ENCODE measurements around the gene FAM50A.

FAM50A gene

GRCh38 chrX:154440623-154441357 is 3.2 kb upstream of the FAM50A start:
- no peaks in the 10 kb centered on the region; the same call in 1 of the 2 replicates for H3K4me1 ChIP-seq (ENCODE audit: insufficient read depth, low read length)
- H3K9me3 ChIP-seq (ENCODE audit: control insufficient read depth, insufficient read depth, low read length): no peaks in the 10 kb centered on the region
- no peak overlapping the region for H3K9ac ChIP-seq (ENCODE audit: low read depth, low read length)
- H3K36me3 ChIP-seq (ENCODE audit: insufficient read depth, low read length): peaks cover 9% of the 10 kb centered on the region; the same call in 1 of the 2 replicates

GRCh38 chrX:154441564-154441963 is 2.4 kb upstream of the FAM50A start:
- peaks cover 9% of the 10 kb centered on the region; the same call in 1 of the 2 replicates for H3K36me3 ChIP-seq (ENCODE audit: insufficient read depth, low read length)
- no peak overlapping the region for H3K9ac ChIP-seq (ENCODE audit: low read depth, low read length)
- H3K9me3 ChIP-seq (ENCODE audit: control insufficient read depth, insufficient read depth, low read length): no peaks in the 10 kb centered on the region
- H3K4me1 ChIP-seq (ENCODE audit: insufficient read depth, low read length): no peaks in the 10 kb centered on the region; the same call in 1 of the 2 replicates

GRCh38 chrX:154441984-154442707 is 1.8 kb upstream of the FAM50A start:
- no peaks in the 10 kb centered on the region for H3K9me3 ChIP-seq (ENCODE audit: control insufficient read depth, insufficient read depth, low read length)
- H3K4me1 ChIP-seq (ENCODE audit: insufficient read depth, low read length): no peaks in the 10 kb centered on the region; the same call in 1 of the 2 replicates
- no peak overlapping the region for H3K9ac ChIP-seq (ENCODE audit: low read depth, low read length)
- peaks cover 9% of the 10 kb centered on the region; the same call in 1 of the 2 replicates for H3K36me3 ChIP-seq (ENCODE audit: insufficient read depth, low read length)

GRCh38 chrX:154443479-154443910 is 446 bp upstream of the FAM50A start:
- H3K9me3 ChIP-seq (ENCODE audit: control insufficient read depth, insufficient read depth, low read length): no peaks in the 10 kb centered on the region
- peak overlapping the region; percentile 56 for H3K9ac ChIP-seq (ENCODE audit: low read depth, low read length)
- H3K36me3 ChIP-seq (ENCODE audit: insufficient read depth, low read length): peaks cover 8% of the 10 kb centered on the region; the same call in 1 of the 2 replicates
- no peaks in the 10 kb centered on the region; the same call in 1 of the 2 replicates for H3K4me1 ChIP-seq (ENCODE audit: insufficient read depth, low read length)

- Histone ChIP-seq H3K9ac (ENCODE audit: low read depth, low read length) (peak overlapping the region; percentile 63), H3K4me1 (ENCODE audit: insufficient read depth, low read length) (no peaks in the 10 kb centered on the region; the same call in 1 of the 2 replicates), H3K36me3 (ENCODE audit: insufficient read depth, low read length) (peaks cover 3% of the 10 kb centered on the region; the same call in 1 of the 2 replicates), H3K9me3 (ENCODE audit: control insufficient read depth, insufficient read depth, low read length) (no peaks in the 10 kb centered on the region)
These were observed 860 bp downstream of the FAM50A start for GRCh38 chrX:154444755-154445246.

GRCh38 chrX:154445776-154446175 is 1.8 kb downstream of the FAM50A start:
- peaks cover 3% of the 10 kb centered on the region; the same call in 1 of the 2 replicates for H3K36me3 ChIP-seq (ENCODE audit: insufficient read depth, low read length)
- no peak overlapping the region for H3K9ac ChIP-seq (ENCODE audit: low read depth, low read length)
- no peaks in the 10 kb centered on the region; the same call in 1 of the 2 replicates for H3K4me1 ChIP-seq (ENCODE audit: insufficient read depth, low read length)
- no peaks in the 10 kb centered on the region for H3K9me3 ChIP-seq (ENCODE audit: control insufficient read depth, insufficient read depth, low read length)

- H3K36me3 ChIP-seq (ENCODE audit: insufficient read depth, low read length): no peaks in the 10 kb centered on the region; the same call in 1 of the 2 replicates
- no peak overlapping the region for H3K9ac ChIP-seq (ENCODE audit: low read depth, low read length)
- H3K9me3 ChIP-seq (ENCODE audit: control insufficient read depth, insufficient read depth, low read length): no peaks in the 10 kb centered on the region
- H3K4me1 ChIP-seq (ENCODE audit: insufficient read depth, low read length): no peaks in the 10 kb centered on the region; the same call in 1 of the 2 replicates
These were observed 2.5 kb downstream of the FAM50A start for GRCh38 chrX:154446430-154446829.

- Histone ChIP-seq H3K9me3 (ENCODE audit: control insufficient read depth, insufficient read depth, low read length) (no peaks in the 10 kb centered on the region), H3K36me3 (ENCODE audit: insufficient read depth, low read length) (no peaks in the 10 kb centered on the region; the same call in 1 of the 2 replicates)
These were observed 4.5 kb downstream of the FAM50A start for GRCh38 chrX:154448484-154448883.

GRCh38 chrX:154449618-154450017 is 5.7 kb downstream of the FAM50A start:
- no peaks in the 10 kb centered on the region; the same call in 1 of the 2 replicates for H3K36me3 ChIP-seq (ENCODE audit: insufficient read depth, low read length)
- no peak overlapping the region for H3K9ac ChIP-seq (ENCODE audit: low read depth, low read length)
- no peaks in the 10 kb centered on the region for H3K9me3 ChIP-seq (ENCODE audit: control insufficient read depth, insufficient read depth, low read length)
- no peaks in the 10 kb centered on the region for H3K4me1 ChIP-seq (ENCODE audit: insufficient read depth, low read length)

More at GRCh38 chrX:154448484-154448883, 4.5 kb downstream of the FAM50A start:
- Histone ChIP-seq H3K9ac (ENCODE audit: low read depth, low read length) (no peak overlapping the region), H3K4me1 (ENCODE audit: insufficient read depth, low read length) (no peaks in the 10 kb centered on the region; the same call in 1 of the 2 replicates)

GRCh38 chrX:154450312-154450711 is 6.4 kb downstream of the FAM50A start:
- Histone ChIP-seq H3K9me3 (ENCODE audit: control insufficient read depth, insufficient read depth, low read length) (no peaks in the 10 kb centered on the region), H3K9ac (ENCODE audit: low read depth, low read length) (no peak overlapping the region), H3K36me3 (ENCODE audit: insufficient read depth, low read length) (no peaks in the 10 kb centered on the region; the same call in 1 of the 2 replicates), H3K4me1 (ENCODE audit: insufficient read depth, low read length) (no peaks in the 10 kb centered on the region)

- no peak overlapping the region for H3K9ac ChIP-seq (ENCODE audit: low read depth, low read length)
- H3K9me3 ChIP-seq (ENCODE audit: control insufficient read depth, insufficient read depth, low read length): no peaks in the 10 kb centered on the region
- H3K36me3 ChIP-seq (ENCODE audit: insufficient read depth, low read length): no peaks in the 10 kb centered on the region
- H3K4me1 ChIP-seq (ENCODE audit: insufficient read depth, low read length): no peaks in the 10 kb centered on the region
These were observed 8.9 kb downstream of the FAM50A start for GRCh38 chrX:154452823-154453222.

GRCh38 chrX:154457491-154458115 is 13.7 kb downstream of the FAM50A start:
- Histone ChIP-seq H3K9ac (ENCODE audit: low read depth, low read length) (peak overlapping the region; percentile 45; the same call in 1 of the 2 replicates), H3K36me3 (ENCODE audit: insufficient read depth, low read length) (no peaks in the 10 kb centered on the region), H3K4me1 (ENCODE audit: insufficient read depth, low read length) (no peaks in the 10 kb centered on the region; the same call in 1 of the 2 replicates), H3K9me3 (ENCODE audit: control insufficient read depth, insufficient read depth, low read length) (no peaks in the 10 kb centered on the region)

GRCh38 chrX:154458116-154458953 is 14.4 kb downstream of the FAM50A start, which contains the start of gene PLXNA3:
TSS of gene PLXNA3 (plus strand) at chrX:154458281. CDS start at chrX:154460184, 1,903 bp downstream.
- H3K9ac ChIP-seq (ENCODE audit: low read depth, low read length): peak within 1 kb of the TSS; percentile 45; the same call in 1 of the 2 replicates
- H3K4me1 ChIP-seq (ENCODE audit: insufficient read depth, low read length): no peaks in the 10 kb centered on the region; the same call in 1 of the 2 replicates
- H3K9me3 ChIP-seq (ENCODE audit: control insufficient read depth, insufficient read depth, low read length): no peaks in the 10 kb centered on the region
- no peaks in the 10 kb centered on the region for H3K36me3 ChIP-seq (ENCODE audit: insufficient read depth, low read length)

Measured in ES-I3 (cell line).